ENCODE measurements around the gene PAK2. TPM values are rescaled to one million over a fixed set of nuclear protein-coding genes. Genes with fewer than 3 reads are reported as not detected.

Gene PAK2
- total and polyA plus RNA-seq, 9 of the 15 experiments (the other 6 are each of a cell fraction or from before 2014, with no cell fraction given) = 13.2 to 72.4 (median 35.7) TPM

- TF ChIP-seq NR0B1 (IDR thresholded peaks at IDR 0.05; ENCODE audit: partially characterized antibody) (no peak), ZNF354B (CRISPR knock-in tag; IDR thresholded peaks at IDR 0.05) (peak; percentile 99), HDAC6 (IDR thresholded peaks at IDR 0.05; ENCODE audit: low read depth, low read length) (no peak), ZBTB12 (CRISPR knock-in tag; IDR thresholded peaks at IDR 0.05) (peak; percentile 97), GATA2 (CRISPR knock-in tag; IDR thresholded peaks at IDR 0.05) (no peak), E2F4 (CRISPR knock-in tag; IDR thresholded peaks at IDR 0.05; ENCODE audit: low read depth) (no peak), MLX (CRISPR knock-in tag; conservative IDR thresholded peaks at IDR 0.05) (peak in 1 of 2 experiments; percentile 86; a peak in 1 of 4 replicates), U2AF2 (optimal IDR thresholded peaks at IDR 0.05; ENCODE audit: low read depth, low read length) (no peak), SIN3A (IDR thresholded peaks at IDR 0.05; ENCODE audit: borderline replicate concordance in 2 of 2, control insufficient read depth in 1 of 2, low read depth in 2 of 2, low read length in 2 of 2) (no peak), RAD21 (CRISPR knock-in tag; conservative IDR thresholded peaks at IDR 0.05 in 1 of 2, IDR thresholded peaks at IDR 0.05 in 1 of 2) (peak; percentile 35 to 59; a peak in 3 of 4 replicates)
- TF ChIP-seq, protein P1, sequence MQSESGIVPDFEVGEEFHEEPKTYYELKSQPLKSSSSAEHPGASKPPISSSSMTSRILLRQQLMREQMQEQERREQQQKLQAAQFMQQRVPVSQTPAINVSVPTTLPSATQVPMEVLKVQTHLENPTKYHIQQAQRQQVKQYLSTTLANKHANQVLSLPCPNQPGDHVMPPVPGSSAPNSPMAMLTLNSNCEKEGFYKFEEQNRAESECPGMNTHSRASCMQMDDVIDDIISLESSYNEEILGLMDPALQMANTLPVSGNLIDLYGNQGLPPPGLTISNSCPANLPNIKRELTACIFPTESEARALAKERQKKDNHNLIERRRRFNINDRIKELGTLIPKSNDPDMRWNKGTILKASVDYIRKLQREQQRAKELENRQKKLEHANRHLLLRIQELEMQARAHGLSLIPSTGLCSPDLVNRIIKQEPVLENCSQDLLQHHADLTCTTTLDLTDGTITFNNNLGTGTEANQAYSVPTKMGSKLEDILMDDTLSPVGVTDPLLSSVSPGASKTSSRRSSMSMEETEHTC (IDR thresholded peaks at IDR 0.05) = no peak
- TF ChIP-seq, protein P2, sequence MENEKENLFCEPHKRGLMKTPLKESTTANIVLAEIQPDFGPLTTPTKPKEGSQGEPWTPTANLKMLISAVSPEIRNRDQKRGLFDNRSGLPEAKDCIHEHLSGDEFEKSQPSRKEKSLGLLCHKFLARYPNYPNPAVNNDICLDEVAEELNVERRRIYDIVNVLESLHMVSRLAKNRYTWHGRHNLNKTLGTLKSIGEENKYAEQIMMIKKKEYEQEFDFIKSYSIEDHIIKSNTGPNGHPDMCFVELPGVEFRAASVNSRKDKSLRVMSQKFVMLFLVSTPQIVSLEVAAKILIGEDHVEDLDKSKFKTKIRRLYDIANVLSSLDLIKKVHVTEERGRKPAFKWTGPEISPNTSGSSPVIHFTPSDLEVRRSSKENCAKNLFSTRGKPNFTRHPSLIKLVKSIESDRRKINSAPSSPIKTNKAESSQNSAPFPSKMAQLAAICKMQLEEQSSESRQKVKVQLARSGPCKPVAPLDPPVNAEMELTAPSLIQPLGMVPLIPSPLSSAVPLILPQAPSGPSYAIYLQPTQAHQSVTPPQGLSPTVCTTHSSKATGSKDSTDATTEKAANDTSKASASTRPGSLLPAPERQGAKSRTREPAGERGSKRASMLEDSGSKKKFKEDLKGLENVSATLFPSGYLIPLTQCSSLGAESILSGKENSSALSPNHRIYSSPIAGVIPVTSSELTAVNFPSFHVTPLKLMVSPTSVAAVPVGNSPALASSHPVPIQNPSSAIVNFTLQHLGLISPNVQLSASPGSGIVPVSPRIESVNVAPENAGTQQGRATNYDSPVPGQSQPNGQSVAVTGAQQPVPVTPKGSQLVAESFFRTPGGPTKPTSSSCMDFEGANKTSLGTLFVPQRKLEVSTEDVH (IDR thresholded peaks at IDR 0.05; ENCODE audit: low read depth, partially characterized antibody) = peak; percentile 92
Measured at GRCh38 chr3:196842567-196843434, 103.1 kb downstream of the PAK2 start (continued).
